KG1 (cell line): ENCODE data around the gene NUDT8.
"Not testable (repeated sequence)": the region's sequence is repeated elsewhere in the genome, so short reads cannot be mapped to it uniquely, and the experiment has no call there.

Experiments used
- DNase-seq: peaks from one replicate; lab custom pipeline; 2025; lab: John Stamatoyannopoulos, UW

Gene NUDT8

GRCh38 chr11:67588899-67589415 is 40.8 kb downstream of the NUDT8 start:
- not testable (repeated sequence) for DNase-seq

- DNase-seq = no peak
These were observed 41.6 kb downstream of the NUDT8 start for GRCh38 chr11:67588136-67588503.

- no peak for DNase-seq
These were observed 43.0 kb downstream of the NUDT8 start for GRCh38 chr11:67586568-67587250.

GRCh38 chr11:67585911-67586310 is 43.8 kb downstream of the NUDT8 start:
- no peak for DNase-seq

- DNase-seq = no peak
These were observed 44.6 kb downstream of the NUDT8 start for GRCh38 chr11:67584881-67585873.

- no peak for DNase-seq
These were observed 45.4 kb downstream of the NUDT8 start for GRCh38 chr11:67584205-67584880.

GRCh38 chr11:67583247-67584204 is 46.2 kb downstream of the NUDT8 start, which contains the start of gene GSTP1:
GSTP1 (plus strand) TSS chr11:67583812; CDS start chr11:67583844, 32 bp downstream.
- DNase-seq = peak; percentile 97

GRCh38 chr11:67582011-67582410 is 47.7 kb downstream of the NUDT8 start:
- DNase-seq = no peak

- no peak for DNase-seq
These were observed 48.3 kb downstream of the NUDT8 start for GRCh38 chr11:67581469-67581868.

GRCh38 chr11:67577951-67578350 is 51.8 kb downstream of the NUDT8 start:
- DNase-seq = no peak
